ENCODE measurements around the gene ADAMTSL3. TPM values are rescaled to one million over a fixed set of nuclear protein-coding genes. Genes with fewer than 3 reads are reported as not detected.

The ADAMTSL3 gene
- total and polyA plus RNA-seq, 2 donors (not counting 1 experiment from before 2014, with no cell fraction given), result 0.14 to 0.17 TPM

DNA sequence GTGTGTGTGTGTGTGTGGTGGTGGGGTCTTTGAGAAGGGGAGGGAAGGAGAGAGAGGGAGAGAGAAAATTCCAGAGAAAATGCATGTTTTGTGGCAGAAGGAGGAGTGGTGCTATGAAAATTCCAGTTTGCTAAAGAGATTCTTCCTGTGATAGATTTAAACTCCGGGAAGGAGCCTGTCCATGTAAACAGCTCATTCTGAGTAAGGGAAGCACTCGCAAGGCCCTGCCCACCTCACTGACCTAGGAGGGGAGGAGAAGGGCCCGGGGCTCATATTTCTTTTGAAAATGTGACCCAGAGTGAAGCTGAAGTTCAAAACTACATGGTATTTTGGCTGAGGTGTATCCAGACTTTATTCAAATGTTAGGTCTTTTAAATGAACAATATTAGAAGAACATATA, 41.3 kb downstream of the ADAMTSL3 start:
- no peaks in the 10 kb centered on the region for H3K27me3 ChIP-seq (ENCODE audit: control insufficient read depth, insufficient read depth, low read length)
- no peaks in the 10 kb centered on the region for H3K79me2 ChIP-seq (ENCODE audit: control insufficient read depth, insufficient read depth, low read length)
- peaks cover 7% of the 10 kb centered on the region for H3K4me1 ChIP-seq (ENCODE audit: control insufficient read depth, extremely low read depth, insufficient read depth, low read length)
- no peak overlapping the region for H2AFZ ChIP-seq (ENCODE audit: low read length)
- H4K20me1 ChIP-seq (ENCODE audit: control insufficient read depth, extremely low read depth, insufficient read depth, low read length), result no peaks in the 10 kb centered on the region
- H3K4me3 ChIP-seq (replicated peaks in 1 of 4; ENCODE audit: control extremely low read depth in 1 of 4, insufficient read depth in 1 of 4, low read depth in 3 of 4, low read length in 4 of 4), result no peak overlapping the region
- no peaks in the 10 kb centered on the region for H3K9me3 ChIP-seq (ENCODE audit: control insufficient read depth, insufficient read depth, low read depth, low read length)
- no peak overlapping the region for H3K9ac ChIP-seq (ENCODE audit: insufficient read depth, low read length)
- no peak for TF ChIP-seq EZH2 (IDR thresholded peaks at IDR 0.05; ENCODE audit: low read length, missing control alignments)
- TF ChIP-seq, protein P1, sequence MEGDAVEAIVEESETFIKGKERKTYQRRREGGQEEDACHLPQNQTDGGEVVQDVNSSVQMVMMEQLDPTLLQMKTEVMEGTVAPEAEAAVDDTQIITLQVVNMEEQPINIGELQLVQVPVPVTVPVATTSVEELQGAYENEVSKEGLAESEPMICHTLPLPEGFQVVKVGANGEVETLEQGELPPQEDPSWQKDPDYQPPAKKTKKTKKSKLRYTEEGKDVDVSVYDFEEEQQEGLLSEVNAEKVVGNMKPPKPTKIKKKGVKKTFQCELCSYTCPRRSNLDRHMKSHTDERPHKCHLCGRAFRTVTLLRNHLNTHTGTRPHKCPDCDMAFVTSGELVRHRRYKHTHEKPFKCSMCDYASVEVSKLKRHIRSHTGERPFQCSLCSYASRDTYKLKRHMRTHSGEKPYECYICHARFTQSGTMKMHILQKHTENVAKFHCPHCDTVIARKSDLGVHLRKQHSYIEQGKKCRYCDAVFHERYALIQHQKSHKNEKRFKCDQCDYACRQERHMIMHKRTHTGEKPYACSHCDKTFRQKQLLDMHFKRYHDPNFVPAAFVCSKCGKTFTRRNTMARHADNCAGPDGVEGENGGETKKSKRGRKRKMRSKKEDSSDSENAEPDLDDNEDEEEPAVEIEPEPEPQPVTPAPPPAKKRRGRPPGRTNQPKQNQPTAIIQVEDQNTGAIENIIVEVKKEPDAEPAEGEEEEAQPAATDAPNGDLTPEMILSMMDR (conservative IDR thresholded peaks at IDR 0.05 in 1 of 2, IDR thresholded peaks at IDR 0.05 in 1 of 2; ENCODE audit: low read depth in 1 of 2, low read length in 2 of 2), result no peak
- no peak overlapping the region for H3K27ac ChIP-seq (ENCODE audit: insufficient read depth, low read length)
- no peak for DNase-seq (ENCODE audit: low read depth in 2 of 2)
- no peaks in the 10 kb centered on the region for H3K36me3 ChIP-seq (ENCODE audit: control insufficient read depth, insufficient read depth, low read length)
- no peak overlapping the region for H3K4me2 ChIP-seq (ENCODE audit: extremely low read depth, insufficient read depth, low read length)

GRCh38 chr15:83695901-83696425, 42.0 kb downstream of the ADAMTSL3 start:
- no peaks in the 10 kb centered on the region for H3K27me3 ChIP-seq (ENCODE audit: control insufficient read depth, insufficient read depth, low read length)
- no peak overlapping the region for H3K4me3 ChIP-seq (replicated peaks in 1 of 4; ENCODE audit: control extremely low read depth in 1 of 4, insufficient read depth in 1 of 4, low read depth in 3 of 4, low read length in 4 of 4)
- H3K36me3 ChIP-seq (ENCODE audit: control insufficient read depth, insufficient read depth, low read length), result no peaks in the 10 kb centered on the region
- no peak overlapping the region for H3K4me2 ChIP-seq (ENCODE audit: extremely low read depth, insufficient read depth, low read length)
- TF ChIP-seq EZH2 (IDR thresholded peaks at IDR 0.05; ENCODE audit: low read length, missing control alignments), result no peak
- TF ChIP-seq, protein P1 (conservative IDR thresholded peaks at IDR 0.05 in 1 of 2, IDR thresholded peaks at IDR 0.05 in 1 of 2; ENCODE audit: low read depth in 1 of 2, low read length in 2 of 2), result no peak
- DNase-seq (ENCODE audit: low read depth in 2 of 2), result no peak
- no peak overlapping the region for H3K9ac ChIP-seq (ENCODE audit: insufficient read depth, low read length)
- no peaks in the 10 kb centered on the region for H3K79me2 ChIP-seq (ENCODE audit: control insufficient read depth, insufficient read depth, low read length)
- no peaks in the 10 kb centered on the region for H3K9me3 ChIP-seq (ENCODE audit: control insufficient read depth, insufficient read depth, low read depth, low read length)
- peaks cover 7% of the 10 kb centered on the region for H3K4me1 ChIP-seq (ENCODE audit: control insufficient read depth, extremely low read depth, insufficient read depth, low read length)
- H4K20me1 ChIP-seq (ENCODE audit: control insufficient read depth, extremely low read depth, insufficient read depth, low read length), result no peaks in the 10 kb centered on the region
- H2AFZ ChIP-seq (ENCODE audit: low read length), result no peak overlapping the region
- no peak overlapping the region for H3K27ac ChIP-seq (ENCODE audit: insufficient read depth, low read length)

GRCh38 chr15:83697716-83698115, 43.8 kb downstream of the ADAMTSL3 start:
- TF ChIP-seq, protein P1 (conservative IDR thresholded peaks at IDR 0.05 in 1 of 2, IDR thresholded peaks at IDR 0.05 in 1 of 2; ENCODE audit: low read depth in 1 of 2, low read length in 2 of 2), result no peak
- no peak for TF ChIP-seq EZH2 (IDR thresholded peaks at IDR 0.05; ENCODE audit: low read length, missing control alignments)
- Histone ChIP-seq H3K27ac (ENCODE audit: insufficient read depth, low read length) (no peak overlapping the region), H3K36me3 (ENCODE audit: control insufficient read depth, insufficient read depth, low read length) (no peaks in the 10 kb centered on the region)

More at GRCh38 chr15:83697716-83698115, 43.8 kb downstream of the ADAMTSL3 start:
- H3K9me3 ChIP-seq (ENCODE audit: control insufficient read depth, insufficient read depth, low read depth, low read length), result no peaks in the 10 kb centered on the region
- H3K27me3 ChIP-seq (ENCODE audit: control insufficient read depth, insufficient read depth, low read length), result no peaks in the 10 kb centered on the region
- no peak overlapping the region for H3K9ac ChIP-seq (ENCODE audit: insufficient read depth, low read length)
- no peak for DNase-seq (ENCODE audit: low read depth in 2 of 2)
- no peaks in the 10 kb centered on the region for H4K20me1 ChIP-seq (ENCODE audit: control insufficient read depth, extremely low read depth, insufficient read depth, low read length)
- H2AFZ ChIP-seq (ENCODE audit: low read length), result no peak overlapping the region
- H3K4me1 ChIP-seq (ENCODE audit: control insufficient read depth, extremely low read depth, insufficient read depth, low read length), result peaks cover 7% of the 10 kb centered on the region
- no peak overlapping the region for H3K4me2 ChIP-seq (ENCODE audit: extremely low read depth, insufficient read depth, low read length)
- no peaks in the 10 kb centered on the region for H3K79me2 ChIP-seq (ENCODE audit: control insufficient read depth, insufficient read depth, low read length)
- no peak overlapping the region for H3K4me3 ChIP-seq (replicated peaks in 1 of 4; ENCODE audit: control extremely low read depth in 1 of 4, insufficient read depth in 1 of 4, low read depth in 3 of 4, low read length in 4 of 4)
